Keratinocyte (primary cell): ENCODE measurements around the gene MDGA2. TPM values are rescaled to one million over a fixed set of nuclear protein-coding genes. Genes with fewer than 3 reads are reported as not detected.
"Not testable (repeated sequence)": the region's sequence is repeated elsewhere in the genome, so short reads cannot be mapped to it uniquely, and the experiment has no call there.

Experiments
- DNase-seq: peaks from one replicate; pipeline ENCODE4 v3.0.0-alpha.2; 2011; ENCODE audit warnings: low read depth, missing footprints, low spot score
- FAIRE-seq: peaks from 2 replicates; lab custom pipeline; 2011; peaks lifted over from hg19 to GRCh38; lab: Jason Lieb, UNC
- H2AFZ ChIP-seq: 2 replicates; pipeline ENCODE4 v1.6.0; 2012; ENCODE audit warnings: low read length, control low read depth, inconsistent platforms; ENCODE audit not compliant: control insufficient read depth
- H3K27ac ChIP-seq: 2 replicates; pipeline ENCODE4 v1.5.1; 2011; ENCODE audit warnings: low read length; ENCODE audit not compliant: control insufficient read depth, insufficient read depth
- H3K27me3 ChIP-seq: 3 replicates; pipeline ENCODE4 v1.6.0; 2011; ENCODE audit warnings: low read length; ENCODE audit not compliant: control insufficient read depth, insufficient read depth; ENCODE audit errors: extremely low read depth
- H3K36me3 ChIP-seq, 2 experiments: 2 replicates in 1 of 2; 3 replicates in 1 of 2; pipeline ENCODE4 v1.5.1; 2011; ENCODE audit warnings: low read length in 2 of 2, mild to moderate bottlenecking in 1 of 2; ENCODE audit not compliant: control insufficient read depth in 2 of 2, insufficient read depth in 2 of 2; ENCODE audit errors: extremely low read depth in 1 of 2
- H3K4me1 ChIP-seq: 3 replicates; pipeline ENCODE4 v1.5.1; 2011; ENCODE audit warnings: low read length; ENCODE audit not compliant: control insufficient read depth, insufficient read depth; ENCODE audit errors: extremely low read depth
- H3K4me2 ChIP-seq: 3 replicates; pipeline ENCODE4 v1.6.0; 2011; ENCODE audit warnings: low read depth, low read length; ENCODE audit not compliant: control insufficient read depth, insufficient read depth; ENCODE audit errors: extremely low read depth
- H3K4me3 ChIP-seq, 3 experiments: fragments of 200-600 bp in 1 of 3; sonication (generic) in 1 of 3; 2 replicates in 2 of 3; 3 replicates in 1 of 3; pipeline ENCODE4 v1.5.1; 2011 to 2016; ENCODE audit warnings: low read length in 3 of 3, mild to moderate bottlenecking in 3 of 3, control low read depth in 2 of 3, inconsistent platforms in 1 of 3, low read depth in 1 of 3, mixed read lengths in 1 of 3, mixed run types in 1 of 3, moderate library complexity in 1 of 3; ENCODE audit not compliant: control insufficient read depth in 2 of 3, insufficient read depth in 2 of 3; ENCODE audit errors: extremely low read depth in 1 of 3
- H3K79me2 ChIP-seq: 2 replicates; pipeline ENCODE4 v1.6.0; 2012; ENCODE audit warnings: low read length; ENCODE audit not compliant: control insufficient read depth, insufficient read depth
- H3K9ac ChIP-seq: 3 replicates; pipeline ENCODE4 v1.6.0; 2011; ENCODE audit warnings: low read length; ENCODE audit not compliant: control insufficient read depth, insufficient read depth; ENCODE audit errors: extremely low read depth
- H3K9me1 ChIP-seq: 3 replicates; pipeline ENCODE4 v1.6.0; 2011; ENCODE audit warnings: low read length; ENCODE audit not compliant: control insufficient read depth, insufficient read depth; ENCODE audit errors: extremely low read depth
- H3K9me3 ChIP-seq: 2 replicates; pipeline ENCODE4 v1.5.1; 2012; ENCODE audit warnings: low read depth, low read length; ENCODE audit not compliant: control insufficient read depth
- H4K20me1 ChIP-seq: 3 replicates; pipeline ENCODE4 v1.6.0; 2011; ENCODE audit warnings: low read length; ENCODE audit not compliant: control insufficient read depth, insufficient read depth; ENCODE audit errors: extremely low read depth
- CTCF ChIP-seq, 3 experiments: IDR thresholded peaks in 1 of 3; conservative IDR thresholded peaks in 1 of 3; optimal IDR thresholded peaks in 1 of 3; 2 replicates in 2 of 3; 3 replicates in 1 of 3; pipeline versions ENCODE3 to v1.5.1; 2011; ENCODE audit warnings: low read length in 3 of 3, mild to moderate bottlenecking in 3 of 3, moderate library complexity in 2 of 3, control low read depth in 1 of 3, inconsistent platforms in 1 of 3; ENCODE audit not compliant: insufficient read depth in 2 of 3; ENCODE audit errors: extremely low read depth in 1 of 3
- EZH2 ChIP-seq: IDR thresholded peaks from one replicate; pipeline ENCODE4 v1.6.1; 2012; ENCODE audit warnings: inconsistent platforms, mild to moderate bottlenecking, low read length, moderate library complexity
- dilution Hi-C: fragments of 300-500 bp; cut with MboI; formaldehyde crosslinking; loops from one replicate; pipeline ENCODE4 v1.7.0; 2020; ENCODE audit warnings: low sequenced_read_pairs; ENCODE audit not compliant: extremely low pct_ligation_motif_present
- polyA plus RNA-seq, 5 experiments: library from polyadenylated mRNA; depleted of rRNA in 3 of 5; stranded (reverse) in 3 of 5; stranded (forward) in 1 of 5; unstranded in 1 of 5; fragments of >200 nt; gene quantifications; 1 replicate in 1 of 5; 2 replicates in 3 of 5; 3 replicates in 1 of 5; pipeline versions ENCODE4 v1.2.1 to v1.2.3, GENCODE V29; 2011 to 2012; ENCODE audit warnings: missing spikeins in 2 of 5, low read depth in 1 of 5, low replicate concordance in 1 of 5

The MDGA2 gene
- polyA plus RNA-seq, 1 donor (not counting 4 experiments of a cell fraction or from before 2014, with no cell fraction given): not detected

GRCh38 chr14:46940611-46941010 lies 734.8 kb downstream of the MDGA2 start:
- Histone ChIP-seq H3K27ac (no peak overlapping the region), H4K20me1 (no peaks in the 10 kb centered on the region), H2AFZ (no peak overlapping the region), H3K9me1 (no peaks in the 10 kb centered on the region), H3K4me2 (no peak overlapping the region), H3K4me3 (no peak overlapping the region), H3K9ac (no peak overlapping the region), H3K79me2 (no peaks in the 10 kb centered on the region), H3K4me1 (no peaks in the 10 kb centered on the region), H3K9me3 (no peaks in the 10 kb centered on the region), H3K36me3 (no peaks in the 10 kb centered on the region), H3K27me3 (no peaks in the 10 kb centered on the region)
- dilution Hi-C loops: no loop called here
- no peak for DNase-seq
- no peak for TF ChIP-seq EZH2
- TF ChIP-seq CTCF (optimal IDR thresholded peaks at IDR 0.05 in 1 of 3, IDR thresholded peaks at IDR 0.05 in 1 of 3, conservative IDR thresholded peaks at IDR 0.05 in 1 of 3; ENCODE audit: extremely low read depth in 1 of 3, insufficient read depth in 2 of 3, low read length in 3 of 3): no peak
- no peak for FAIRE-seq

GRCh38 chr14:46920542-46920941 lies 754.9 kb downstream of the MDGA2 start:
- FAIRE-seq: no peak
- H3K4me2 ChIP-seq: no peak overlapping the region
- no peak overlapping the region for H3K9ac ChIP-seq
- H3K9me1 ChIP-seq: no peaks in the 10 kb centered on the region
- no peak overlapping the region for H3K27ac ChIP-seq
- no peaks in the 10 kb centered on the region for H3K27me3 ChIP-seq
- no peak overlapping the region for H2AFZ ChIP-seq
- H4K20me1 ChIP-seq: no peaks in the 10 kb centered on the region
- no peaks in the 10 kb centered on the region for H3K9me3 ChIP-seq
- no peak for DNase-seq
- dilution Hi-C loops: no loop called here
- no peaks in the 10 kb centered on the region for H3K79me2 ChIP-seq
- no peaks in the 10 kb centered on the region for H3K36me3 ChIP-seq
- no peaks in the 10 kb centered on the region for H3K4me1 ChIP-seq
- no peak overlapping the region for H3K4me3 ChIP-seq
- TF ChIP-seq CTCF (optimal IDR thresholded peaks at IDR 0.05 in 1 of 3, IDR thresholded peaks at IDR 0.05 in 1 of 3, conservative IDR thresholded peaks at IDR 0.05 in 1 of 3; ENCODE audit: extremely low read depth in 1 of 3, insufficient read depth in 2 of 3, low read length in 3 of 3): no peak
- no peak for TF ChIP-seq EZH2

- H3K4me2 ChIP-seq, FAIRE-seq, DNase-seq, H3K9me1 ChIP-seq, H3K9ac ChIP-seq, H3K27me3 ChIP-seq, H4K20me1 ChIP-seq, H3K4me3 ChIP-seq, H3K9me3 ChIP-seq, dilution Hi-C loops, H2AFZ ChIP-seq, H3K79me2 ChIP-seq, H3K27ac ChIP-seq, H3K4me1 ChIP-seq, H3K36me3 ChIP-seq: not testable (repeated sequence)
Measured at GRCh38 chr14:46915539-46915938, 759.9 kb downstream of the MDGA2 start.
